ENCODE data around the gene AMOTL2.

DNA sequence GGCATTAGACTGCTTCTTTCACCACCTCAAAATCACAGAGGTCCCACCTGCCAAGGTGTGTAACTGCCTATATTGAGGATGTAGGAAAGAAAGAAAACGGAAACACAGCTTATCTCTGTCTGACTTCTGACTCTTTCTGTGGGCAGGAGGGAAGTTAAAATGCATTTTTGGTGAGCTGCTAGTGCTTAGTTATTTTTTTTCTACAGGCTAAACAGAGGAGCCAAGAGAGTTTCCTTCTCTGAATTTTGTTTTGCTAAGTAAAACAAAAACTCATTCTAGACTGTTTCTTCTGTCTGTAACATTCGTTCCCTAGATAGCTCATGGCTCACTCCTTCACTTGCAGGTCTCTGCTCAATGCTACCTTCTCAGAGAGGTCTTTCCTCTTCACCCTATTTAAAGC is 18.8 kb upstream of the AMOTL2 start:
- TF ChIP-seq CTCF (optimal IDR thresholded peaks at IDR 0.05 in 1 of 3, IDR thresholded peaks at IDR 0.05 in 1 of 3, conservative IDR thresholded peaks at IDR 0.05 in 1 of 3; ENCODE audit: extremely low read depth in 1 of 3, insufficient read depth in 2 of 3, low read length in 3 of 3) (no peak), EZH2 (IDR thresholded peaks at IDR 0.05; ENCODE audit: low read length) (no peak)

All from keratinocyte (primary cell).